Measurements from ENCODE around the gene SORBS1.

GRCh38 chr10:95447685-95448084 lies 113.5 kb downstream of the SORBS1 start:
- TF ChIP-seq EZH2 (IDR thresholded peaks at IDR 0.05; ENCODE audit: low read length, unreplicated experiment) (no peak), EZH2phosphoT487 (IDR thresholded peaks at IDR 0.05; ENCODE audit: borderline replicate concordance, low read length) (no peak)
